NCI-H82 treated with DMSO at 0.1 percent for 48 hours (cell line): ENCODE results near the gene KLK8.

Source experiments
- DNase-seq: peaks from one replicate; lab custom pipeline; 2025; ENCODE audit not compliant: unreplicated experiment; lab: John Stamatoyannopoulos, UW

Gene KLK8

GRCh38 chr19:51001515-51001914 is at the start of gene KLK8:
Gene KLK8 (minus strand): TSS chr19:51001604. CDS start chr19:51001167, 437 bp downstream.
- DNase-seq = no peak

- no peak for DNase-seq
Measured at GRCh38 chr19:51047031-51047335, 45.6 kb upstream of the KLK8 start.

GRCh38 chr19:51044327-51044726 is 42.9 kb upstream of the KLK8 start:
- DNase-seq = no peak

GRCh38 chr19:51043497-51043896 is 42.1 kb upstream of the KLK8 start:
- no peak for DNase-seq

- no peak for DNase-seq
Measured at GRCh38 chr19:51040151-51040550, 38.7 kb upstream of the KLK8 start.

GRCh38 chr19:51036519-51036918 is 35.1 kb upstream of the KLK8 start:
- DNase-seq = no peak

- no peak for DNase-seq
Measured at GRCh38 chr19:51034704-51035103, 33.3 kb upstream of the KLK8 start, which contains the start of gene KLK12. Gene KLK12 (minus strand): TSS chr19:51035002. CDS start chr19:51034621, 381 bp downstream.

GRCh38 chr19:51031880-51032225 is 30.4 kb upstream of the KLK8 start:
- DNase-seq = no peak

- DNase-seq = no peak
Measured at GRCh38 chr19:51031220-51031879, 29.9 kb upstream of the KLK8 start.

GRCh38 chr19:51030631-51031030 is 29.2 kb upstream of the KLK8 start:
- DNase-seq = no peak

- no peak for DNase-seq
Measured at GRCh38 chr19:51029718-51030117, 28.3 kb upstream of the KLK8 start.

- DNase-seq = no peak
Measured at GRCh38 chr19:51027873-51028272, 26.5 kb upstream of the KLK8 start.

GRCh38 chr19:51027126-51027806 is 25.9 kb upstream of the KLK8 start:
- no peak for DNase-seq

GRCh38 chr19:51026554-51026831 is 25.1 kb upstream of the KLK8 start, which contains the start of gene KLK11:
Gene KLK11 (minus strand): TSS chr19:51026616. CDS start chr19:51025631, 985 bp downstream.
- DNase-seq = no peak

GRCh38 chr19:51025809-51026553 is 24.6 kb upstream of the KLK8 start:
- DNase-seq = no peak

- no peak for DNase-seq
Measured at GRCh38 chr19:51025401-51025800, 24.0 kb upstream of the KLK8 start.

GRCh38 chr19:51024924-51025323 is 23.5 kb upstream of the KLK8 start:
- DNase-seq = no peak

- DNase-seq = no peak
Measured at GRCh38 chr19:51023946-51024345, 22.5 kb upstream of the KLK8 start.

GRCh38 chr19:51022526-51022925 is 21.1 kb upstream of the KLK8 start:
- DNase-seq = no peak

GRCh38 chr19:51020988-51021651 is 19.7 kb upstream of the KLK8 start:
- DNase-seq = no peak

GRCh38 chr19:51019544-51019925 is 18.1 kb upstream of the KLK8 start, which contains the start of gene KLK10:
Gene KLK10 (minus strand): TSS chr19:51019709. CDS start chr19:51019130, 579 bp downstream.
- DNase-seq = no peak
